ENCODE results near the gene CDH4.

The CDH4 gene

GRCh38 chr20:61911824-61912223 lies 659.8 kb downstream of the CDH4 start:
- DNase-seq: no peak

- no peak for DNase-seq
Measured at GRCh38 chr20:61912665-61913422, 660.8 kb downstream of the CDH4 start.

- no peak for DNase-seq
Measured at GRCh38 chr20:61913423-61914225, 661.6 kb downstream of the CDH4 start.

- DNase-seq: no peak
Measured at GRCh38 chr20:61915101-61915500, 663.0 kb downstream of the CDH4 start.

- no peak for DNase-seq
Measured at GRCh38 chr20:61916318-61916891, 664.3 kb downstream of the CDH4 start.

GRCh38 chr20:61917474-61918145 lies 665.5 kb downstream of the CDH4 start:
- no peak for DNase-seq

GRCh38 chr20:61918548-61918947 lies 666.5 kb downstream of the CDH4 start:
- DNase-seq: no peak

- no peak for DNase-seq
Measured at GRCh38 chr20:61919239-61919638, 667.2 kb downstream of the CDH4 start.

GRCh38 chr20:61919675-61920365 lies 667.8 kb downstream of the CDH4 start:
- no peak for DNase-seq

GRCh38 chr20:61922411-61922810 lies 670.4 kb downstream of the CDH4 start:
- no peak for DNase-seq

- no peak for DNase-seq
Measured at GRCh38 chr20:61922936-61923335, 670.9 kb downstream of the CDH4 start.

GRCh38 chr20:61923371-61924166 lies 671.5 kb downstream of the CDH4 start:
- no peak for DNase-seq

- no peak for DNase-seq
Measured at GRCh38 chr20:61924211-61924857, 672.3 kb downstream of the CDH4 start.

- DNase-seq: no peak
Measured at GRCh38 chr20:61924858-61925554, 672.9 kb downstream of the CDH4 start.

- DNase-seq: no peak
Measured at GRCh38 chr20:61925555-61926252, 673.6 kb downstream of the CDH4 start.

- no peak for DNase-seq
Measured at GRCh38 chr20:61926253-61926613, 674.2 kb downstream of the CDH4 start.

- DNase-seq: no peak
Measured at GRCh38 chr20:61926796-61927192, 674.7 kb downstream of the CDH4 start.

GRCh38 chr20:61927193-61927825 lies 675.2 kb downstream of the CDH4 start:
- DNase-seq: no peak

GRCh38 chr20:61927826-61928541 lies 675.9 kb downstream of the CDH4 start:
- no peak for DNase-seq
